ENCODE data around the gene OSBP2.

OSBP2 gene

DNA sequence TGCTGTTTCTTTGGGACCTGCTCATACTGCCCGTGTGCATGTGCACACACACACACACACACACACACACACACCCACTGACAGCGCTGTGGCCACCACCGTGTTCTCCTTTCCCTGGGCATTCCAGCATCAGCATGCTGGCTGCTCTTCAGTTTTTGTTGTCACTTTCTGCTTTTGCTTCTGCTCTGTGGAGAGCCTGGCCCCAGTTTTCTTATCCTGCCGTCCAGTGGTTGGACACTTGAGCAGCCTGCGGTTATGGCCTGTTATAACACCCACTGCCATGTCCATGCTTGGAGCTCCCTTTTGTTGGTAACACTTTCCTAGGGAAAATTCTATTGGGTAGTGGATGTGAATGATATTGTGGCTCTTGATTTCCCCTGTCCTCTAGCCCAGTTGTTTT is 83.6 kb downstream of the OSBP2 start:
- TF ChIP-seq ZNF274 (IDR thresholded peaks at IDR 0.05; ENCODE audit: low read depth, low read length), result no peak

DNA sequence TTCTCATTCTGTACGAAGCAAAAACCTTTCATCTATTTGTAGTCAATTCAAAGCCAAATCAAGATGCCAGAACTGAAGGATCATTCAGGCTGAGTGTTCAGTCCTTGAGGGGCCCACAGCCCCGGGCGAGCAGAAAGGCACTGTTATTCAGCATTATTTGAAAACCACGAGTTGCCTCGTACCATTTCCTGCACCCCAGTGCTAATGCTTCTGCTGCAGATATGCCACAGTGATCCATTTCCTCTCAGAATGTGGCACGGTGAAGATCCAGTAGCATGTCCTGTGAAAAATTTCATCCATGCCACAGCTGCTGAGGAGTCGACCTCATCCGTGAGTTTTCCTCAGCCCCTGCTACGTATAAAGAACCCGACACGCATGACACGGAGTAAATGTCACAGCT is 85.4 kb downstream of the OSBP2 start:
- H3K4me3 ChIP-seq (ENCODE audit: low read length), result no peak overlapping the region
- TF ChIP-seq ZNF274 (IDR thresholded peaks at IDR 0.05; ENCODE audit: low read depth, low read length), result no peak

More for the DNA sequence above, 83.6 kb downstream of the OSBP2 start:
- no peak overlapping the region for H3K4me3 ChIP-seq (ENCODE audit: low read length)

- no peak for TF ChIP-seq ZNF274 (IDR thresholded peaks at IDR 0.05; ENCODE audit: low read depth, low read length)
- H3K4me3 ChIP-seq (ENCODE audit: low read length), result no peak overlapping the region
Measured at GRCh38 chr22:30781271-30781875, 86.7 kb downstream of the OSBP2 start.

DNA sequence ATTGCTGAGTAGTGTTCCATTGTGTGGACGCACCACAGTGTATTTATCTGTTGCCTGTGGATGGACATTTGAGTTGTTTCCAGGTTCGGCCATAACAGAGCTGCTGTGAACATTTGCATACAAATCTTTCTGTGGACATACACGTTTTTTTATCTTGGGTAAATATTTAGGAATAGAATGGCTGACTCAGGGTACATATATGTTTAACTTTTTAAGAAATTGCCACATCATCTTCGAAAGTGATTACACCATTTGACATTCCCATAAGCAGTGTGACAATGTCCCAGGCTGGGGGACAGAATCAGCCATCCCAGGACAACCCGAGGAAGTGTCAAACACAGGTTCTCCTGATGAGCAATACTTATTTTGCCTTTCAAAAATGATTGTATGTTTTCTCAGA is 87.9 kb downstream of the OSBP2 start:
- TF ChIP-seq ZNF274 (IDR thresholded peaks at IDR 0.05; ENCODE audit: low read depth, low read length), result no peak
- no peak overlapping the region for H3K4me3 ChIP-seq (ENCODE audit: low read length)

DNA sequence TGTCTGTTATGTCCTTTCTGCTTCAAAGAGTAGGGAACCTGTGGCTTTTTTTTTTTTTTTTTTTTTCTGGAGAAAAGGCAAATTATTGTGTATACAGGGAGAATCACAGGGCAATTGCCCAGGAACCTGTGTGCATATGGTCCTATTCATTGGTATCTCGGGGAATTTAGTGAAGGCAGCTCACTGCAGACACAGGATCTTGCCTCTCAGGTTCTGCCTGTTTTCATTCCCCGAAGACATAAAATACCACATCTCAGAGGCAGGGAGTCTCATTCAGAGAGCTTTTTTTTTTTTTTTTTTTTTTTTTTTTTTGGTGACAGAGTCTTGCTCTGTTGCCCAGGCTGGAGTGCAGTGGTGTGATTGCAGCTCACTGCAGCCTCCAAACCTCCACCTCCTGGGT is 88.3 kb downstream of the OSBP2 start:
- H3K4me3 ChIP-seq (ENCODE audit: low read length), result no peak overlapping the region
- TF ChIP-seq ZNF274 (IDR thresholded peaks at IDR 0.05; ENCODE audit: low read depth, low read length), result no peak

DNA sequence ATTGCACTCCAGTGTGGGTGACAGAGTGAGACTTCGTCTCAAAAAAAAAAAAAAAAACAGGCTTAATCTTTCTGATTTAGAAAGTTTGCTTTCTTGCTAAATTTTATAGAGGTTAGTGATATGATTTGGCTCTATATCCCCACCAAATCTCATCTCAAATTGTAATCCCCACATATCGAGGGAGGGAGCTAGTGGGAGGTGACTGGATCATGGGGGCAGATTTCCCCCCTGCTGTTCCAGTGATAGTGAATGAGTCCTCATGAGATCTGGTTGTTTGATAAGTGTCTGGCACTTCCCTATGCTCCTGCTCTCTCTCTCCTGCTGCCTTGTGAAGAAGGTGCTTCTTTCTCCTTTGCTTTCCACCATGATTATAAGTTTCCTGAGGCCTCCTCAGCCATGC is 90.9 kb downstream of the OSBP2 start:
- no peak overlapping the region for H3K4me3 ChIP-seq (ENCODE audit: low read length)
- no peak for TF ChIP-seq ZNF274 (IDR thresholded peaks at IDR 0.05; ENCODE audit: low read depth, low read length)

DNA sequence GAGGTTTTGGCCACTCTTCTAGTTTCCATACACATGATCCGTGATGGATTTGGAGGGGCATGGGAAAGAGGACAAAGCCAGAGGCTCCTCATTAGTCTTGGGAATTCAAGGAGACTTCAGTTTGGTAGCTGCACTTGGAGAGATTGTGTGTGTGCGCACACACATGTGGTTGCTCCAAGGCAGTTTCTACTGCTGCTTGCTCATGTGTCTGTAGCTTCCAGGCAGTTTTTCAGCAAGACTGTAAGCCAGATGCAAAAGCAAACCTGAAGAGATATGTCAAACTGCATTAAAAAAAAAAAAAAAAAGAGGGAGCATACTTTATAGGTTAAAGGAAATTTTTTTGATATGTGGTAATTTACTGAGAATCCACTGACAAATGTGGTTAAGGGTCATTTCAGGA is 95.7 kb downstream of the OSBP2 start:
- H3K4me3 ChIP-seq (ENCODE audit: low read length), result no peak overlapping the region
- TF ChIP-seq ZNF274 (IDR thresholded peaks at IDR 0.05; ENCODE audit: low read depth, low read length), result no peak

GRCh38 chr22:30792456-30792855 is 97.8 kb downstream of the OSBP2 start:
- H3K4me3 ChIP-seq (ENCODE audit: low read length), result no peak overlapping the region
- no peak for TF ChIP-seq ZNF274 (IDR thresholded peaks at IDR 0.05; ENCODE audit: low read depth, low read length)

- no peak for TF ChIP-seq ZNF274 (IDR thresholded peaks at IDR 0.05; ENCODE audit: low read depth, low read length)
- H3K4me3 ChIP-seq (ENCODE audit: low read length), result no peak overlapping the region
Measured at GRCh38 chr22:30795118-30795517, 100.4 kb downstream of the OSBP2 start.

- TF ChIP-seq ZNF274 (IDR thresholded peaks at IDR 0.05; ENCODE audit: low read depth, low read length), result no peak
- no peak overlapping the region for H3K4me3 ChIP-seq (ENCODE audit: low read length)
Measured at GRCh38 chr22:30801695-30802094, 107.0 kb downstream of the OSBP2 start.

- no peak overlapping the region for H3K4me3 ChIP-seq (ENCODE audit: low read length)
- no peak for TF ChIP-seq ZNF274 (IDR thresholded peaks at IDR 0.05; ENCODE audit: low read depth, low read length)
Measured at GRCh38 chr22:30802202-30803166, 107.8 kb downstream of the OSBP2 start.

GRCh38 chr22:30803679-30804078 is 109.0 kb downstream of the OSBP2 start:
- TF ChIP-seq ZNF274 (IDR thresholded peaks at IDR 0.05; ENCODE audit: low read depth, low read length), result no peak

DNA sequence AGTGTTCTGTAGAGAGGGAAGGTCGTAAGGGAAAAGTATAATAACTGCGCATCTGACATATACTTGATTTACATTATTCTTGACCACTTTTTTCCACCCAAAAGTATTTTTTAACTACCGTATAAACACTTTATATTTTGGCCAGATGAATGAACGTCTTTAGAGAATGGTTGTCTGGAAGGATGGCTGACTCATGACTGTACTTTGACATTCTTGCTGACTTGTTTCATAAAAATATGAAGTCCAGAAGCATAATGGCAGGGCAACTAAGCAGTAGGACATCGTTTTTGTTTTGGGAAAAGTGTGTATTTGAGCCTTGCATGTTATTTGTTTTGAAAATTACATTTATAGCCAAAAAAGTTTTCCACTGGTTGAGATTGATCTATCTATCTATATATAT is 110.0 kb downstream of the OSBP2 start:
- no peak for TF ChIP-seq ZNF274 (IDR thresholded peaks at IDR 0.05; ENCODE audit: low read depth, low read length)
- no peak overlapping the region for H3K4me3 ChIP-seq (ENCODE audit: low read length)

More at GRCh38 chr22:30803679-30804078, 109.0 kb downstream of the OSBP2 start:
- H3K4me3 ChIP-seq (ENCODE audit: low read length), result no peak overlapping the region

DNA sequence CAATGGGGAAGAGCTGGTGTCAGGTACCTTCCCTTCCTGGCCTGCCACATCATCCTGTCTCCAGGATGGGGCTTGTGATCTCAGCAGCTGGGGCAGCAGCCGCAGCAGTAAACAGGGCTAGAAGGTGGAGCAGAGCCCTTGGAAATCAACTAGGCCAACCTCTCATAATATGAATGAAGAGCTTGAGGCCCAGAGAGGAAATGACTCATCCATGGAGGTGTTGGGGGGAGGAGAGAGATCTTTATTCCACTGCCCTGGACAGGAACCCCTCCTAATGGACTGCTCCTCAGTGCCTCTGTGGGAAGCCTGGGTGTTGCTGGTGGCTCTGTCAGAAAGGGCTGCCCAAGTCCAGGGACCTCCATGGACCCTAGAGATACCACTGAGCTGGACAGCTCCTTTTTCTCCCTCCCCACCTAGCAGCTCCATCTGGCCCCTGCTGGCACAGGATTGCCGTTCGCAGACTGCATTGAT is 111.8 kb downstream of the OSBP2 start:
- H3K4me3 ChIP-seq (ENCODE audit: low read length), result no peak overlapping the region
- no peak for TF ChIP-seq ZNF274 (IDR thresholded peaks at IDR 0.05; ENCODE audit: low read depth, low read length)

DNA sequence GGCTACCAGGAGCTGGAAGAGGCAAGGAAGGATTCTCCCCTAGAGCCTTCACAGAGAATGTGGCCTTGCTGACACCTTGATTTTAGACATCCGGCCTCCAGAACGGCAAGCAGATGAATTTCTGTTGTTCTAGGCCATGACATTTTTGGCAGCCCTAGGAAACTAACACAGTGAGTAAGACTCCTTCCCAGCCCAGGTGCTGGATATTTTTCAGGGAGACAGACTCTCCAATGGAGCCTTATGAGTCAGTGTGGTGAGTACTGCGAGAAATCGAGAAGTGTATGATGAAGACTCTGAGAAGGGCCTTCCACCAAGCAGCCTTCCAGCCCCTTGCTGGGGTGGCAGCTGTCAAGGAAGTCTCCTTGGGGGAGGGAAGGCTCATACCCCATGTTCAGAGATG is 114.4 kb downstream of the OSBP2 start:
- no peak for TF ChIP-seq ZNF274 (IDR thresholded peaks at IDR 0.05; ENCODE audit: low read depth, low read length)
- no peak overlapping the region for H3K4me3 ChIP-seq (ENCODE audit: low read length)
